ENCODE data around the gene HMG20B. TPM values are rescaled to one million over a fixed set of nuclear protein-coding genes. Genes with fewer than 3 reads are reported as not detected.

Gene HMG20B
- total RNA-seq, 3 donors from 2014 or later: 56.3 to 60.9 (median 59.3) TPM

DNA sequence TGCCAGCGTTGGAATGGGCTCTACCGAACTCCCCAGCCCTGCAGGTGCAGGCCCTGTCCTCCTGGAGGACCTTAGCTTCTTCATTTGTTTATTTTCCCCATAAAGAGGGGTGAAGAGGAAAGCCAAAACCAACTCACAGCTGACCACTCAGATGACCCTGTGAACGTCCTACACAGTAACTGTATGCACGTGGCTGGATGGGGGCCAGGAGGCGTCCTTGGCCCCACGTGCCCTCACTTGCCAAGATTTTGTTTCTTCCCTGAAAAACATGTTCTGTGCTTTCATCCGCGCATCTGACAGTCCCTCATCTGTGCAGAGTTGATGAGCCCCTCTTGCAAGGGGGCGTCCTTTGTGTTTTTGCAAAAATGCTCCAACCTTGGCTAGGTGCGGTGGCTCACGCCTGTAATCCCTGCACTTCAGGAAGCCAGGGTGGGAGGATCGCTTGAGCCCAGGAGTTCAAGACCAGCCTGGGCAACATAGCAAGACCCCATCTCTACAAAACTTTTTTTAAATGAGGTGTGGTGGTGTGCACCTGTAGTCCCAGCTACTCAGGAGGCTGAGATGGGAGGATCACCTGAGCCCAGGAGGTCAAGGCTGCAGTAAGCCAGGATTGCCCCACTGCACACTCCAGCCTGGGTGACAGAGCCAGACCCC is 39.1 kb upstream of the HMG20B start:
- DNase-seq: no peak
- Mint-ChIP-seq H3K4me1 (ENCODE audit: low read depth) (no peaks in the 10 kb centered on the region), H3K9me3 (no peaks in the 10 kb centered on the region), H3K27me3 (ENCODE audit: low read depth) (no peaks in the 10 kb centered on the region), H3K36me3 (ENCODE audit: insufficient read depth) (peaks cover 18% of the 10 kb centered on the region), H3K4me3 (no peak overlapping the region)
- no peak for ATAC-seq

- peaks cover 18% of the 10 kb centered on the region for H3K36me3 Mint-ChIP-seq (ENCODE audit: insufficient read depth)
- H3K4me1 Mint-ChIP-seq (ENCODE audit: low read depth): no peaks in the 10 kb centered on the region
- no peaks in the 10 kb centered on the region for H3K27me3 Mint-ChIP-seq (ENCODE audit: low read depth)
- H3K4me3 Mint-ChIP-seq: no peak overlapping the region
- H3K9me3 Mint-ChIP-seq: no peaks in the 10 kb centered on the region
- DNase-seq (no peak), ATAC-seq (no peak)
These were observed 38.1 kb upstream of the HMG20B start for GRCh38 chr19:3534375-3535234.

GRCh38 chr19:3535235-3535535 is 37.6 kb upstream of the HMG20B start:
- H3K9me3 Mint-ChIP-seq: no peaks in the 10 kb centered on the region

DNA sequence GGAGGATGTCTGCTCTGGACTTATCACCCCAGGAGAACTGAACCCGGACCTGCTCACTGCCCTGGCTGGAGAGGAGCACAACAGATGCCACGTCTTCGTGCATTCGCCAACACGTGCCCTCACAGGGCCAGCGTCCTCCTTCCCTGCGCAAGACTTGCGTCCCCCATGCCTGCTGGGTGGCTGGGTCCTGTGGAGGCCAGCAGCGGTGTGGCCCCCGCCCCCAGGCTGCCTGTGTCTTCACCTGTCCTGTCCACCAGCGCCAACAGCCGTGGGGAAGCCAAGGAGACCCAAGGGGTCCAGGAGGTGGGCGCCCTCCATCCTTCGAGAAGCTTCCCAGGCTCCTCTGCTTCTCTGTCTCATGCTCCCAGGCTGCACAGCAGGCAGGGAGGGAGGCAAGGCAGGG is 37.2 kb upstream of the HMG20B start:
- ATAC-seq: peak in 1 of 2 donors; percentile 6

More at GRCh38 chr19:3535235-3535535, 37.6 kb upstream of the HMG20B start:
- ATAC-seq (peak in 1 of 2 donors; percentile 8), DNase-seq (no peak)
- Mint-ChIP-seq H3K4me3 (no peak overlapping the region), H3K36me3 (ENCODE audit: insufficient read depth) (peaks cover 18% of the 10 kb centered on the region), H3K4me1 (ENCODE audit: low read depth) (no peaks in the 10 kb centered on the region), H3K27me3 (ENCODE audit: low read depth) (no peaks in the 10 kb centered on the region)

GRCh38 chr19:3535981-3536380 is 36.8 kb upstream of the HMG20B start:
- no peaks in the 10 kb centered on the region for H3K27me3 Mint-ChIP-seq (ENCODE audit: low read depth)
- DNase-seq (no peak), ATAC-seq (no peak)
- no peak overlapping the region for H3K4me3 Mint-ChIP-seq
- H3K9me3 Mint-ChIP-seq: no peaks in the 10 kb centered on the region
- H3K4me1 Mint-ChIP-seq (ENCODE audit: low read depth): no peaks in the 10 kb centered on the region
- peaks cover 18% of the 10 kb centered on the region for H3K36me3 Mint-ChIP-seq (ENCODE audit: insufficient read depth)

More for the DNA sequence above, 37.2 kb upstream of the HMG20B start:
- no peaks in the 10 kb centered on the region for H3K27me3 Mint-ChIP-seq (ENCODE audit: low read depth)
- no peak for DNase-seq
- H3K9me3 Mint-ChIP-seq: no peaks in the 10 kb centered on the region
- no peaks in the 10 kb centered on the region for H3K4me1 Mint-ChIP-seq (ENCODE audit: low read depth)
- H3K36me3 Mint-ChIP-seq (ENCODE audit: insufficient read depth): peaks cover 18% of the 10 kb centered on the region
- no peak overlapping the region for H3K4me3 Mint-ChIP-seq

DNA sequence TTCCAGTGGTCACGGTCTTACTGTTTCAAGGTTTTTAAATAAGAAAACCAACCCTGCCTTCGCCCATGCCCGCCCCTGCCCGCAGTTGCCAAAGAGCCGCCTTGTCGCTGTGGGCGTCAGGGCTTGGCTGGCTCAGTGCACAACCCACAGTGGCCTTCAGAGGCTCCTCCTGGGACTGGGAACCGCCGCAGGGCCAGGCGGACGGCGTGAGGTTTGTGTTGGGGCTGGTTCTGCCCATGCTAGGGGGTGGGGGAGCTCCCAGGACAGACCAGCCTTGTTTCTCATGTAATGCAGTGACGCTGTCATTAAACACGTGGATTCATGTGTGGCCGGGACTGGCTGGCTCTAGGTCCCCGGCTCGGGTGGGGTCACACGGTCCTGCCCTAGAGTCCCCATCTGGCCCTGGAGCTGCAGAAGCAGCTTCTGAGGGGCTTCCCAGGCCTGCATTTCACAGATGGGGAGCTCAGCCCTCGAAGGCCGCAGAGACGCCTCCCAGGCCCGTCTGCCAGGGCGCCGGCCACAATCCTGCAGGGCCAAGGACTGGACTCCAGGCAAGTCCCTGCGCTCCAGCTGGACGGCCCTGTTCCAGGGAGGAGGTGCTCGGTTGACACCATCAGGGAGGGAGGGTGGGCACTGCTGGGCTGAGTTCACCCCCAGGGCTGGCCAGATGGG is 36.2 kb upstream of the HMG20B start:
- Mint-ChIP-seq H3K36me3 (ENCODE audit: insufficient read depth) (peaks cover 15% of the 10 kb centered on the region), H3K27me3 (ENCODE audit: low read depth) (no peaks in the 10 kb centered on the region), H3K4me1 (ENCODE audit: low read depth) (no peaks in the 10 kb centered on the region), H3K4me3 (no peak overlapping the region), H3K9me3 (no peaks in the 10 kb centered on the region)
- DNase-seq (no peak), ATAC-seq (no peak)

DNA sequence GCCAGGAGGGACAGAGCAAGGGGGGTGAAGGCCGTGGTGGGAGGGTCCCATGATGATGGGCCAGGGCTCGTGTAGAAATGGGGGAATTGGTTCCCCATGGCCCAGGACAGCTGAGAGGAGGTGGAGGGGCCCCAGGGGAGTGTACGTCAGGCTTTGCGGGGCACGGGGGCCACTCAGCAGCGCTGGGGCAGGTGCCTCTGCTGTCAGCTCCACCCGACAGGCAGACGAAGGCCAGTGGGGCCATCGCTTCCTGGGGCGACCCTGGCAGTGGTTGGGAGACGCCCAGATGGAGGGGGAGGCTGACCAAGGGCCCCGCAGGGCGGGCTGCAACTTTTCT is 35.7 kb upstream of the HMG20B start:
- H3K36me3 Mint-ChIP-seq (ENCODE audit: insufficient read depth): peaks cover 15% of the 10 kb centered on the region
- H3K4me1 Mint-ChIP-seq (ENCODE audit: low read depth): no peaks in the 10 kb centered on the region
- H3K27me3 Mint-ChIP-seq (ENCODE audit: low read depth): no peaks in the 10 kb centered on the region
- H3K4me3 Mint-ChIP-seq: no peak overlapping the region
- H3K9me3 Mint-ChIP-seq: no peaks in the 10 kb centered on the region
- ATAC-seq: no peak
- no peak for DNase-seq

DNA sequence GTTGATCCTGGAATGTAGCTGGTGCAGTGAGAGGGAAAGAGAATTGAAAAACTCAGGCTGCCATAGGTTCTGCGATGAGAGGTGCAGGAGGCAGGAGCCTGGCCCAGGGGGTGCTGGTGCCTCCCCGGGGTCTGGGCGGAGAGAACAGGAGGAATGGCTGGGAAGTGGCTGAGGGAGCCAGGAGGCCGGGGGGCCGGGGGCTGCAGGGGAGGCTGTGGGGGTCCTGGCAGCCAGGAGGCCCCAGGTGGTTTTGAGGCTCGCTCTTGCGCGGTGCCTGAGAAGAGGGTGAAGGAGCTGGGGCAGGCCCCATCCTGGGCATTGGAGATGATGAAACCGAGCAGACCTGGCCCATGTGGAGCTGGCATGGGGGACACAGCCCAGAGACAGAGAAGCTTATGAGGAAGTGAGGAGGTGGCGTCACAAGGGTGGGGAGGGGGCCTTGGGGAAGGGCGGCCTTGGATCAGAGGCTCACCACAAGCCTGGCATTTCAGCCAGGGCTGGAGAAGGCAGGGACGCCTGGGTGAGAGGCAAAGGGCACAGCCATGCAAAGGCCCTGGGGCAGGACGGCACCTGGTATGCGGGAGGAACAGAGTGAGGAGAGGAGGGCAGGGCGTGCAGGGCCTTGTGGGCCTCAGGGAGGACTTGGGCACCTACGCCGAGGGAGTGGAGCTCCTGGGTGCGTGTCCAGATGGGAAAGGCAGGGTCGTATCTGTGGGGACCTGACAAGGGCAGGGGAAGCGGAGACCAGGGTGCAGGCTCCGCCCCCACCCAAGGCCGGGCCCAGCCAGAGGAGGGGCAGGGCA is 35.1 kb upstream of the HMG20B start:
- Mint-ChIP-seq H3K27me3 (ENCODE audit: low read depth) (no peaks in the 10 kb centered on the region), H3K9me3 (no peaks in the 10 kb centered on the region), H3K4me3 (no peak overlapping the region), H3K4me1 (ENCODE audit: low read depth) (no peaks in the 10 kb centered on the region), H3K36me3 (ENCODE audit: insufficient read depth) (peaks cover 13% of the 10 kb centered on the region)
- DNase-seq: no peak
- ATAC-seq: peak in 1 of 2 donors; percentile 17

DNA sequence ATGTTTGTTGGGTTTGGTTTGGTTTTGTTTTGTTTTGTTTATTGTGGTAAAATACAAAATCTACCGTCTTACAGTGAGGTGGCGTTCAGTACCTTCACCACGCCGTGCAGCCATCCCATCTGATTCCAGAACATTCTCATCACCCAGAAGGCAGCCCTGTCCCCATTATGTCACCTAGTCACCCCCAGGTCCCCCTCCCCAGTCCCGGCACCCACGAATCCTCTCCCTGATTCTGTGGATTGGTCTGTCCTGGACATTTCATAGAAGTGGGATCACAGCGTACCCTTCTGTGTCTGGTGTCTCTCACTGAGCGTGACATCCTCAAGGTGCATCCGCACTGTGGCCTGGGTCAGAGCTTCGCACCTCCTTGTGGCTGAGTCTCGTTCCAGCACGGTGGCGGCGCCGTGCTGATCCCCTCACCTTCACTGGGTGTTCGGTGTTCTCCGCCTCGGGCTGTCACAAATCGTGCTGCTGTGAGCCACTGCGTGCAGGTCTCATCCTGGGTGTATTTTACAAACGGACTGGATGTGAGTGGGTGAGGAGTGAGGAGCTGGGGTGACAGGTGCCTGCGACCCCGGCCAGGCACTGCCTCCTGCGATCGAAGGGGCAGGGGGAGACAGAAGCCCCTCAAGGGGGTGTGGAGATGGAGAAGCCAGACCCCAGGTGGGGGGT is 34.4 kb upstream of the HMG20B start:
- Mint-ChIP-seq H3K4me1 (ENCODE audit: low read depth) (no peaks in the 10 kb centered on the region), H3K36me3 (ENCODE audit: insufficient read depth) (peaks cover 13% of the 10 kb centered on the region), H3K27me3 (ENCODE audit: low read depth) (no peaks in the 10 kb centered on the region), H3K4me3 (no peak overlapping the region), H3K9me3 (no peaks in the 10 kb centered on the region)
- DNase-seq: no peak
- ATAC-seq: no peak

GRCh38 chr19:3538965-3539755 is 33.6 kb upstream of the HMG20B start, which contains the start of gene TEKTIP1:
Gene TEKTIP1, plus strand, starts transcription at chr19:3539174. Its CDS starts 4 bp downstream, at chr19:3539178.
- no peak for DNase-seq
- no peaks in the 10 kb centered on the region for H3K9me3 Mint-ChIP-seq
- no peaks in the 10 kb centered on the region for H3K27me3 Mint-ChIP-seq (ENCODE audit: low read depth)
- ATAC-seq: no peak
- H3K4me3 Mint-ChIP-seq: no peak within 1 kb of the TSS
- peaks cover 13% of the 10 kb centered on the region for H3K36me3 Mint-ChIP-seq (ENCODE audit: insufficient read depth)
- no peaks in the 10 kb centered on the region for H3K4me1 Mint-ChIP-seq (ENCODE audit: low read depth)

DNA sequence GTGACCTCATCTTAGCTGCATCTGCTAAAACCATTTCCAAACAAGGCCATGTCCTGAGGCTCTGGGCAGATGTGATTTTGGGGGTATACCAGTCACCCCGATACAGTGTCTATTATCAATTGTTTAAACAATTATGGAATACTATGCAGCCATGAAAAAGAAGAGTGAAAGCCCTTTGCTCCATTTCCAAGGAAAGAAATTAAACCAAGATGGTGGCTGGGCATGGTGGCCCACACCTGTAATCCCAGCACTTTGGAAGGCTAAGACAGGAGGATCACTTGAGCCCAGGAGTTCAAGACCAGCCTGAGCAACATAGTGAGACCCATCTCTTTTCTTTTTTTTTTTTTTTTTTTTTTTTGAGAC is 33.0 kb upstream of the HMG20B start:
- ATAC-seq (no peak), DNase-seq (no peak)
- Mint-ChIP-seq H3K4me3 (no peak overlapping the region), H3K4me1 (ENCODE audit: low read depth) (no peaks in the 10 kb centered on the region), H3K9me3 (no peaks in the 10 kb centered on the region), H3K36me3 (ENCODE audit: insufficient read depth) (peaks cover 11% of the 10 kb centered on the region), H3K27me3 (ENCODE audit: low read depth) (no peaks in the 10 kb centered on the region)

DNA sequence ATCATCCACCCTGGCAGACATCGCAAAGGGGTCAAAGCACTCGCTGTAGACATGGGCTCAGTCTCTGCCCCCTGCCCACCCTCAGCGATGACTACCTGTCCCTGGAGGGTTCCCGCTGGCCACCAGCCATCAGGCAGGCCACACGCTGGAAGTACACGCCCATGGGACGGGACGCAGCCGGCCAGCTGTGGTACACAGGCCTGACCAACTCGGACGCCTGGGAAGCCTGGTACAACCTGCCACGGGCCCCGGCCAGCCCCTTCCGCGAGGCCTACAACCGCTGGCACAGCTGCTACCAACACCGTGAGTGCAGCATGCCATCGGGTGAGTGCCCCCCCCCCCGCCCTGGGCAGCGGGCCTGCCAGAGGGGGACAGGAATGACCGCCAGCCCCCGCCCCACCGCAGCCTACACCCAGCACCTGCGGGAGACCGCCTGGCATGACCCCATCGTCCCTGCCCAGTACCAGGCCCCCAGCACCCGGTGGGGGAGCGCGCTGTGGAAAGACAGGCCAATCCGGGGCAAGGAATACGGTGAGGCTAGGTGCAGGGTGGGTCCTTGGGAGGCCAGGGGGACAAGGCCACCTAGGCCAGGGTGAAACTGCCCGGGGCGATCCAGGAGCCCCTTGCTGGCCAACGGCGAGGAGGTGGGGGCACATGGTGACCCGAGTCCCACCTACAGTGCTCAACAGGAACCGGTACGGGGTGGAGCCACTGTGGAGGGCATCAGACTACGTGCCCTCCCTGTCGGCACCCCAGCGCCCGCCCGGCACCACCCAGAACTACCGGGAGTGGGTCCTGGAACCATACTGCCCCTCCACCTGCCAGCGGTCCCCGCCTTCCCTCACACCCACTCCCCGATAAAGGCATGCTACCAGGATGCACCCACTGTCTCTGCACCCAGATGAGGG is 29.3 kb upstream of the HMG20B start:
- peaks cover 6% of the 10 kb centered on the region for H3K4me1 Mint-ChIP-seq (ENCODE audit: low read depth)
- H3K4me3 Mint-ChIP-seq: no peak overlapping the region
- DNase-seq (no peak), ATAC-seq (no peak)
- peaks cover 11% of the 10 kb centered on the region for H3K36me3 Mint-ChIP-seq (ENCODE audit: insufficient read depth)
- H3K9me3 Mint-ChIP-seq: no peaks in the 10 kb centered on the region
- H3K27me3 Mint-ChIP-seq (ENCODE audit: low read depth): no peaks in the 10 kb centered on the region

All from activated T-cell treated with anti-CD3 and anti-CD28 coated beads, Interleukin-2, amount 50 U/mL, for 4 hours (primary cell).